EL (cell line): ENCODE measurements around the gene RNU5B-1.
A peak's percentile ranks its signal among the peaks of the same experiment; 100 is the strongest.

Experiments used
- DNase-seq: peaks from one replicate; pipeline ENCODE4 v3.0.0-alpha.2; 2016

RNU5B-1 gene

GRCh38 chr15:65304381-65305149 is at the start of gene RNU5B-1:
RNU5B-1 (plus strand) TSS chr15:65304677.
- DNase-seq: peak; percentile 97

GRCh38 chr15:65254758-65255157 is 49.7 kb upstream of the RNU5B-1 start:
- no peak for DNase-seq

- no peak for DNase-seq
Measured at GRCh38 chr15:65255486-65256140, 48.9 kb upstream of the RNU5B-1 start.

GRCh38 chr15:65258375-65259262 is 45.9 kb upstream of the RNU5B-1 start:
- DNase-seq: no peak

- DNase-seq: no peak
Measured at GRCh38 chr15:65259367-65259797, 45.1 kb upstream of the RNU5B-1 start.

- no peak for DNase-seq
Measured at GRCh38 chr15:65260968-65261367, 43.5 kb upstream of the RNU5B-1 start.

GRCh38 chr15:65263313-65263712 is 41.2 kb upstream of the RNU5B-1 start:
- no peak for DNase-seq

- no peak for DNase-seq
Measured at GRCh38 chr15:65264863-65265430, 39.5 kb upstream of the RNU5B-1 start.

GRCh38 chr15:65266469-65266868 is 38.0 kb upstream of the RNU5B-1 start:
- DNase-seq: no peak

GRCh38 chr15:65268411-65268810 is 36.1 kb upstream of the RNU5B-1 start:
- no peak for DNase-seq

- DNase-seq: peak; percentile 63
Measured at GRCh38 chr15:65270811-65271545, 33.5 kb upstream of the RNU5B-1 start.

- DNase-seq: no peak
Measured at GRCh38 chr15:65275104-65275727, 29.3 kb upstream of the RNU5B-1 start.

- DNase-seq: peak; percentile 35
Measured at GRCh38 chr15:65275728-65276126, 28.8 kb upstream of the RNU5B-1 start.

GRCh38 chr15:65277015-65277414 is 27.5 kb upstream of the RNU5B-1 start:
- no peak for DNase-seq

GRCh38 chr15:65278480-65278879 is 26.0 kb upstream of the RNU5B-1 start:
- no peak for DNase-seq

- DNase-seq: peak; percentile 18
Measured at GRCh38 chr15:65285291-65286068, 19.0 kb upstream of the RNU5B-1 start.

- peak; percentile 42 for DNase-seq
Measured at GRCh38 chr15:65286069-65286703, 18.3 kb upstream of the RNU5B-1 start.

GRCh38 chr15:65286704-65287519 is 17.6 kb upstream of the RNU5B-1 start, which contains the start of gene PARP16:
PARP16 (minus strand) TSS chr15:65286883; CDS start chr15:65286426, 457 bp downstream.
- DNase-seq: peak; percentile 89

- DNase-seq: no peak
Measured at GRCh38 chr15:65287520-65287855, 17.0 kb upstream of the RNU5B-1 start.
